Breast epithelium (tissue), 4 donors: Measurements from ENCODE around the gene KIAA1549. TPM values are rescaled to one million over a fixed set of nuclear protein-coding genes. Genes with fewer than 3 reads are reported as not detected.
"Not testable (repeated sequence)": the region's sequence is repeated elsewhere in the genome, so short reads cannot be mapped to it uniquely, and the experiment has no call there.

ENCODE experiments used
- DNase-seq, 2 donors: peaks; one replicate each; pipeline ENCODE4 v3.0.0-alpha.2; 2019; ENCODE audit warnings: low spot score in 2 of 2
- H3K27ac ChIP-seq, 2 donors: fragments of 200-600 bp; sonication (generic) in 1 of 2; one replicate each; pipeline ENCODE4 v1.5.1; 2016 to 2019; ENCODE audit warnings: mild to moderate bottlenecking in 1 of 2
- H3K27me3 ChIP-seq, 2 donors: fragments of 200-600 bp; sonication (generic) in 1 of 2; one replicate each; pipeline versions ENCODE4 v1.5.1 to v1.6.0; 2017 to 2019; ENCODE audit warnings: control low read depth in 1 of 2, mild to moderate bottlenecking in 1 of 2
- H3K36me3 ChIP-seq: fragments of 200-600 bp; one replicate; pipeline ENCODE4 v1.5.1; 2019
- H3K4me1 ChIP-seq, 2 donors: fragments of 200-600 bp; sonication (generic); one replicate each; pipeline ENCODE4 v1.5.1; 2016 to 2019; ENCODE audit warnings: control low read depth in 1 of 2
- H3K4me3 ChIP-seq, 3 donors: fragments of 200-600 bp; sonication (generic); 1 replicate in 2 of 3; 2 replicates in 1 of 3; pipeline ENCODE4 v1.5.1; 2016 to 2019; ENCODE audit warnings: mild to moderate bottlenecking in 3 of 3, moderate library complexity in 2 of 3
- H3K9me3 ChIP-seq, 2 donors: fragments of 200-600 bp; sonication (generic) in 1 of 2; one replicate each; pipeline ENCODE4 v1.5.1; 2016 to 2019; ENCODE audit warnings: control low read depth in 1 of 2
- POLR2A ChIP-seq: fragments of 450-650 bp; IDR thresholded peaks from one replicate; pipeline ENCODE4 v1.6.1; 2016; ENCODE audit warnings: antibody characterized with exemption, mild to moderate bottlenecking, moderate library complexity
- POLR2AphosphoS5 ChIP-seq, 3 donors: sonication (generic); formaldehyde crosslinking; IDR thresholded peaks; one replicate each; pipeline ENCODE4 v1.6.1; 2017; ENCODE audit warnings: antibody characterized with exemption in 3 of 3
- intact Hi-C: fragments of 100-400 bp; cut with DNase I; formaldehyde crosslinking; loops from one replicate; pipeline ENCODE4 v1.15.1; 2023; ENCODE audit warnings: low total_unique reads
- total RNA-seq, 3 donors: library from RNA; depleted of rRNA; stranded (reverse); fragments of >200 nt; gene quantifications; one replicate each; pipeline ENCODE4 v1.1.0, GENCODE V29; 2016
- TF ChIP-seq, protein P1 (sequence below), 3 donors: fragments of 450-650 bp; IDR thresholded peaks; one replicate each; pipeline ENCODE4 v1.5.1; 2016 to 2017; ENCODE audit warnings: antibody characterized with exemption in 3 of 3, mild to moderate bottlenecking in 3 of 3, moderate library complexity in 3 of 3

Gene KIAA1549
- total RNA-seq, 3 donors from 2014 or later, result 1.8 to 3.9 (median 2.8) TPM

DNA sequence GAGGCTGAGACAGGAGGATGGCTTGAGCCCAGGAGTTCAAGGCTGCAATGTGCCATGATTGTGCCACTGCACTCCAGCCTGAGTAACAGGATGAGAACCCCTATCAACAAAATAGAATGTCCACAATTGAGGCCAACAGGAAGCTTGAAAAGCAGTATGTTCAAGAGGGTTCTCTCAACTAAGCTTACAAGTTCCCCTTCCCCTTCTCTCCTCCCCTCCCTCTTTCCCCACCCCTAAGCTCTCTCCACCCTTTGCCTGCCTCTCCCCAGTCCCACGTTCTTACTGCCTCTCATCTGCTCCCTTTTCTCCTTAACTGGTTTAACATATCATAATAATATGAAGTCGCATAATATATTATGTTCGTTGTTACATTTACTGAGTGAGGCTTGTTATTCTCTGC, 35.4 kb downstream of the KIAA1549 start:
- intact Hi-C loops, result no loop called here
- no peaks in the 10 kb centered on the region for H3K4me1 ChIP-seq

GRCh38 chr7:138945154-138945553, 36.0 kb downstream of the KIAA1549 start:
- intact Hi-C loops, result no loop called here
- Histone ChIP-seq H3K4me3 (no peak overlapping the region), H3K4me1 (no peaks in the 10 kb centered on the region), H3K27ac (no peak overlapping the region), H3K36me3 (no peaks in the 10 kb centered on the region), H3K9me3 (no peaks in the 10 kb centered on the region), H3K27me3 (no peaks in the 10 kb centered on the region)
- TF ChIP-seq POLR2AphosphoS5 (IDR thresholded peaks at IDR 0.05) (no peak), POLR2A (no peak)
- TF ChIP-seq, protein P1, sequence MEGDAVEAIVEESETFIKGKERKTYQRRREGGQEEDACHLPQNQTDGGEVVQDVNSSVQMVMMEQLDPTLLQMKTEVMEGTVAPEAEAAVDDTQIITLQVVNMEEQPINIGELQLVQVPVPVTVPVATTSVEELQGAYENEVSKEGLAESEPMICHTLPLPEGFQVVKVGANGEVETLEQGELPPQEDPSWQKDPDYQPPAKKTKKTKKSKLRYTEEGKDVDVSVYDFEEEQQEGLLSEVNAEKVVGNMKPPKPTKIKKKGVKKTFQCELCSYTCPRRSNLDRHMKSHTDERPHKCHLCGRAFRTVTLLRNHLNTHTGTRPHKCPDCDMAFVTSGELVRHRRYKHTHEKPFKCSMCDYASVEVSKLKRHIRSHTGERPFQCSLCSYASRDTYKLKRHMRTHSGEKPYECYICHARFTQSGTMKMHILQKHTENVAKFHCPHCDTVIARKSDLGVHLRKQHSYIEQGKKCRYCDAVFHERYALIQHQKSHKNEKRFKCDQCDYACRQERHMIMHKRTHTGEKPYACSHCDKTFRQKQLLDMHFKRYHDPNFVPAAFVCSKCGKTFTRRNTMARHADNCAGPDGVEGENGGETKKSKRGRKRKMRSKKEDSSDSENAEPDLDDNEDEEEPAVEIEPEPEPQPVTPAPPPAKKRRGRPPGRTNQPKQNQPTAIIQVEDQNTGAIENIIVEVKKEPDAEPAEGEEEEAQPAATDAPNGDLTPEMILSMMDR (IDR thresholded peaks at IDR 0.05), result no peak
- DNase-seq, result no peak

More for the DNA sequence above, 35.4 kb downstream of the KIAA1549 start:
- Histone ChIP-seq H3K36me3 (no peaks in the 10 kb centered on the region), H3K4me3 (no peak overlapping the region), H3K27ac (no peak overlapping the region), H3K27me3 (no peaks in the 10 kb centered on the region), H3K9me3 (no peaks in the 10 kb centered on the region)
- TF ChIP-seq POLR2A, result no peak
- TF ChIP-seq, protein P1 (IDR thresholded peaks at IDR 0.05), result no peak
- DNase-seq, result no peak

DNA sequence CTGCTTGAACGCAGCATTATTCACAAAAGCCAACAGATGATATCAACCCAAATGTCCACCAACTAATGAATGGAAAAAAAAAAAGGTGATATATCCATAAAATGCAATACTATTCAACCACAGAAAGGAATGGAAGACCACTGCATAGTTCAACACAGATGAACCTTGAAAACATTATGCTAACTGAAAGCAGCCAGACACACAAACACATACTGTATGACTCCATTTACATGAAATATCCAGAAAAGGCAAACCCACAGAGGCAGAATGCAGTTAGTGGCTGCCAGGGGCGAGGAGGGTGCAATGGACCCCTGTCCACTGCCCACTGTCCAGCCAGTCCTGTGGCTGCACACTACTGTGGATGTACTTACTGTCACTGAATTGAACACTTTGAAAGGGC, 36.6 kb downstream of the KIAA1549 start:
- H3K4me1 ChIP-seq, result no peaks in the 10 kb centered on the region
- TF ChIP-seq, protein P1 (IDR thresholded peaks at IDR 0.05), result no peak
- TF ChIP-seq POLR2AphosphoS5 (IDR thresholded peaks at IDR 0.05) (no peak), POLR2A (no peak)
- no peak overlapping the region for H3K4me3 ChIP-seq
- no peaks in the 10 kb centered on the region for H3K9me3 ChIP-seq
- H3K36me3 ChIP-seq, result no peaks in the 10 kb centered on the region
- no peak for DNase-seq
- intact Hi-C loops, result no loop called here
- no peak overlapping the region for H3K27ac ChIP-seq
- H3K27me3 ChIP-seq, result no peaks in the 10 kb centered on the region

GRCh38 chr7:138943061-138943460, 38.1 kb downstream of the KIAA1549 start:
- no peak overlapping the region for H3K27ac ChIP-seq
- no peaks in the 10 kb centered on the region for H3K9me3 ChIP-seq
- H3K4me3 ChIP-seq, result no peak overlapping the region
- TF ChIP-seq POLR2AphosphoS5 (IDR thresholded peaks at IDR 0.05), result no peak
- TF ChIP-seq POLR2A, result no peak
- TF ChIP-seq, protein P1 (IDR thresholded peaks at IDR 0.05), result no peak
- H3K27me3 ChIP-seq, result no peaks in the 10 kb centered on the region
- no peaks in the 10 kb centered on the region for H3K4me1 ChIP-seq
- intact Hi-C loops, result no loop called here
- no peak for DNase-seq
- no peaks in the 10 kb centered on the region for H3K36me3 ChIP-seq

DNA sequence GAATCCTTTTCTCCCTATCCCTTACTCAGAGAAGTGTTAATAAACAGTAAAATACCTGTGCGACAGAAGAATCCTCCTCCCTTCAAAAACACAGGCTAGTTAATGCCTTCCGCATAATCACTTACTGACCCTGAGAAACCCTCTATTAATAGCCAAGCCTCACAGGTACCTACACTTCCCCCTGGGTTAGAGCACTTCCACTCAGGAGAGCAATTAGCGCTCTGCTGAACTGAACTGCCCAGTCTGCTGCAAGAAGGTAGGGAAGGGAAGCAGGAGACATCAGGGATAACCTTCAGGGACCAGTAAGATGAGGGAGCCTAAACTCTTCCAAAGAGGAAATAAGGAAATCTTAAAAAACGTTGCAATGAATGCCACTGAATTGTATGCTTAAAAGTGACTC, 39.6 kb downstream of the KIAA1549 start:
- Histone ChIP-seq H3K9me3 (no peaks in the 10 kb centered on the region), H3K4me3 (no peak overlapping the region), H3K27me3 (no peaks in the 10 kb centered on the region), H3K36me3 (no peaks in the 10 kb centered on the region), H3K4me1 (no peaks in the 10 kb centered on the region), H3K27ac (no peak overlapping the region)
- intact Hi-C loops, result no loop called here
- no peak for DNase-seq
- TF ChIP-seq POLR2AphosphoS5 (IDR thresholded peaks at IDR 0.05) (no peak), POLR2A (no peak)
- TF ChIP-seq, protein P1 (IDR thresholded peaks at IDR 0.05), result no peak

DNA sequence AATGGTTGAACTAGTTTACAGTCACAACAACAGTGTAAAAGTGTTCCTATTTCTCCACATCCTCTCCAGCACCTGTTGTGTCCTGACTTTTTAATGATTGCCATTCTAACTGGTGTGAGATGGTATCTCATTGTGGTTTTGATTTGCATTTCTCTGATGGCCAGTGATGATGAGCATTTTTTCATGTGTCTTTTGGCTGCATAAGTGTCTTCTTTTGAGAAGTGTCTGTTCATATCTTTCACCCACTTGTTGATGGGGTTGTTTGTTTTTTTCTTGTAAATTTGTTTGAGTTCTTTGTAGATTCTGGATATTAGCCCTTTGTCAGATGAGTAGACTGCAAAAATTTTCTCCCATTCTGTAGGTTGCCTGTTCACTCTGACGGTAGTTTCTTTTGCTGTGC, 40.6 kb downstream of the KIAA1549 start:
- intact Hi-C loops, DNase-seq: not testable (repeated sequence)

More for the DNA sequence above, 40.6 kb downstream of the KIAA1549 start:
- H3K4me3 ChIP-seq, H3K27ac ChIP-seq, H3K9me3 ChIP-seq, H3K4me1 ChIP-seq, H3K27me3 ChIP-seq, H3K36me3 ChIP-seq: not testable (repeated sequence)
